Neural crest cell (in vitro differentiated cells): ENCODE results near the gene CCNJL. TPM values are rescaled to one million over a fixed set of nuclear protein-coding genes. Genes with fewer than 3 reads are reported as not detected.
"Not testable (repeated sequence)": the region's sequence is repeated elsewhere in the genome, so short reads cannot be mapped to it uniquely, and the experiment has no call there.

Experiments used
- DNase-seq: peaks from one replicate; pipeline ENCODE4 v3.0.0; 2021; ENCODE audit warnings: low read depth, mixed read lengths, low spot score
- H3K27ac Mint-ChIP-seq: one replicate; pipeline ENCODE4 v1.8.0; 2021; ENCODE audit warnings: mild to moderate bottlenecking, mixed read lengths; ENCODE audit not compliant: unreplicated experiment
- H3K27me3 Mint-ChIP-seq: 2 replicates; pipeline ENCODE4 v1.8.0; 2021; ENCODE audit warnings: low read depth, mild to moderate bottlenecking, mixed read lengths
- H3K36me3 Mint-ChIP-seq: 2 replicates; pipeline ENCODE4 v1.8.0; 2021; ENCODE audit warnings: low read depth, mild to moderate bottlenecking, mixed read lengths
- H3K4me1 Mint-ChIP-seq: 2 replicates; pipeline ENCODE4 v1.8.0; 2021; ENCODE audit warnings: mixed read lengths
- H3K4me3 Mint-ChIP-seq: one replicate; pipeline ENCODE4 v1.8.0; 2021; ENCODE audit warnings: mild to moderate bottlenecking, mixed read lengths
- H3K9me3 Mint-ChIP-seq: 2 replicates; pipeline ENCODE4 v1.8.0; 2021; ENCODE audit warnings: mixed read lengths
- total RNA-seq: library from RNA; stranded (reverse); gene quantifications from 2 replicates; pipeline ENCODE4 v1.2.1, GENCODE V29; 2021
- TF ChIP-seq, protein P1 (sequence below): fragments of 200-600 bp; sonication (generic); conservative IDR thresholded peaks from 2 replicates; pipeline ENCODE4 v1.5.0; 2021; ENCODE audit warnings: antibody characterized with exemption, mild to moderate bottlenecking

CCNJL gene
- total RNA-seq, 1 donor from 2014 or later: 29.7 TPM

DNA sequence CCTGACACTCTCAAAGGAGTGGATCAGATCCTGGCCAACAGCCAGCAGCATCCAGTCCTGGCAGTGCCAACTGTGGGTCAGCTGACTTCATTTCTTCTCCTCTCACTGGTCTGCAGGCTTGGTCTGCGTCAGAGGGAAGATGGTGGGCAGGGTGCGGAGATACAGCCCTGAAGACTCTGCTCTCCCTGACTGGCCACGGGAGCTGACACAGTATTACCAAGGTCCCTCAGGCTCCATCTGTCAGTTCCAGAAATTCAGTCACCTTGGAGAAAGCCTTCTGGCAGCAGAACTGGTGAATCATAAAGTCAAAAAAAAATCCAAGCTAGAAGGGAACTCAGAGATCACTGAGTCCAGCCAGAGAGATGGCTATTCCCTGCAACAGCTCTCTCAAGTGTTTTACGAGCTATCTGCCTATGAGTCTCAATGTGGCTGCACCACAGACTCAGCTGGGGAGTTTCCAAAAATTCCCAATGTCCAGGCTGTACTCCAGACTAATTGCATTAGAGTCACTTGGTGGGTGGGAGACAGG is 30.1 kb upstream of the CCNJL start:
- TF ChIP-seq, protein P1, sequence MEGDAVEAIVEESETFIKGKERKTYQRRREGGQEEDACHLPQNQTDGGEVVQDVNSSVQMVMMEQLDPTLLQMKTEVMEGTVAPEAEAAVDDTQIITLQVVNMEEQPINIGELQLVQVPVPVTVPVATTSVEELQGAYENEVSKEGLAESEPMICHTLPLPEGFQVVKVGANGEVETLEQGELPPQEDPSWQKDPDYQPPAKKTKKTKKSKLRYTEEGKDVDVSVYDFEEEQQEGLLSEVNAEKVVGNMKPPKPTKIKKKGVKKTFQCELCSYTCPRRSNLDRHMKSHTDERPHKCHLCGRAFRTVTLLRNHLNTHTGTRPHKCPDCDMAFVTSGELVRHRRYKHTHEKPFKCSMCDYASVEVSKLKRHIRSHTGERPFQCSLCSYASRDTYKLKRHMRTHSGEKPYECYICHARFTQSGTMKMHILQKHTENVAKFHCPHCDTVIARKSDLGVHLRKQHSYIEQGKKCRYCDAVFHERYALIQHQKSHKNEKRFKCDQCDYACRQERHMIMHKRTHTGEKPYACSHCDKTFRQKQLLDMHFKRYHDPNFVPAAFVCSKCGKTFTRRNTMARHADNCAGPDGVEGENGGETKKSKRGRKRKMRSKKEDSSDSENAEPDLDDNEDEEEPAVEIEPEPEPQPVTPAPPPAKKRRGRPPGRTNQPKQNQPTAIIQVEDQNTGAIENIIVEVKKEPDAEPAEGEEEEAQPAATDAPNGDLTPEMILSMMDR: no peak
- no peaks in the 10 kb centered on the region for H3K27me3 Mint-ChIP-seq
- H3K27ac Mint-ChIP-seq: no peak overlapping the region
- H3K9me3 Mint-ChIP-seq: no peaks in the 10 kb centered on the region
- H3K4me3 Mint-ChIP-seq: no peak overlapping the region
- peaks cover 4% of the 10 kb centered on the region for H3K4me1 Mint-ChIP-seq
- DNase-seq: no peak
- no peaks in the 10 kb centered on the region for H3K36me3 Mint-ChIP-seq

GRCh38 chr5:160341309-160341870 is 29.0 kb upstream of the CCNJL start:
- Mint-ChIP-seq H3K9me3 (no peaks in the 10 kb centered on the region), H3K36me3 (no peaks in the 10 kb centered on the region), H3K4me1 (peaks cover 4% of the 10 kb centered on the region), H3K4me3 (no peak overlapping the region), H3K27me3 (no peaks in the 10 kb centered on the region), H3K27ac (no peak overlapping the region)
- TF ChIP-seq, protein P1: no peak
- DNase-seq: no peak

GRCh38 chr5:160340513-160340912 is 28.1 kb upstream of the CCNJL start:
- H3K27ac Mint-ChIP-seq, H3K4me3 Mint-ChIP-seq: not testable (repeated sequence)

GRCh38 chr5:160339406-160340130 is 27.2 kb upstream of the CCNJL start:
- H3K27me3 Mint-ChIP-seq: no peaks in the 10 kb centered on the region
- no peak overlapping the region for H3K27ac Mint-ChIP-seq
- H3K4me1 Mint-ChIP-seq: no peaks in the 10 kb centered on the region
- H3K4me3 Mint-ChIP-seq: no peak overlapping the region
- no peaks in the 10 kb centered on the region for H3K36me3 Mint-ChIP-seq
- DNase-seq: no peak
- H3K9me3 Mint-ChIP-seq: no peaks in the 10 kb centered on the region
- TF ChIP-seq, protein P1: no peak

More at GRCh38 chr5:160340513-160340912, 28.1 kb upstream of the CCNJL start:
- H3K27me3 Mint-ChIP-seq, H3K9me3 Mint-ChIP-seq, H3K36me3 Mint-ChIP-seq, H3K4me1 Mint-ChIP-seq, DNase-seq: not testable (repeated sequence)

DNA sequence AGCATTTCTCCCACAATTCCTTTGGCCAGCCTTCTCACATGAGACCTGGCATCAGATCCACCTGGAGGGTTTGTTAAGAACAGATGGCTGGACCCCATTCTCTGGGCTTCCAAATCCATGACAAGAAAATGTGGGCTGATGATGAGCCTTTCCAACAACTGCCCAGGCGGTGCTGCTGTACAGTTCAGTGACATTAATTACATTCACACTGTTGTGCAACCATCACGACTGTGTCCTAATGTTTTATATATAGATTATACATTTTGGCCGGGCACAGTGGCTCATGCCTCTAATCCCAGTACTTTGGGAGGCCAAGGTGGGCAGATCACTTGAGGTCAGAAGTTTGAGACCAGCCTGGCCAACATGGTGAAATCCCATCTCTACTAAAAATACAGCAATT is 22.4 kb upstream of the CCNJL start:
- not testable (repeated sequence) for DNase-seq, H3K4me1 Mint-ChIP-seq, H3K36me3 Mint-ChIP-seq, H3K9me3 Mint-ChIP-seq, H3K4me3 Mint-ChIP-seq, H3K27ac Mint-ChIP-seq, H3K27me3 Mint-ChIP-seq

GRCh38 chr5:160333721-160334120 is 21.4 kb upstream of the CCNJL start:
- Mint-ChIP-seq H3K9me3 (no peaks in the 10 kb centered on the region), H3K27me3 (no peaks in the 10 kb centered on the region), H3K27ac (no peak overlapping the region), H3K4me1 (no peaks in the 10 kb centered on the region), H3K36me3 (no peaks in the 10 kb centered on the region), H3K4me3 (no peak overlapping the region)
- TF ChIP-seq, protein P1: no peak
- DNase-seq: no peak
